Endothelial cell of hepatic sinusoid (primary cell): ENCODE measurements around the gene EIF6.

Source experiments
- in situ Hi-C: cut with HindIII; loops from 2 replicates; pipeline ENCODE4 v1.10.0; 2017; ENCODE audit warnings: low sequenced_read_pairs

EIF6 gene

DNA sequence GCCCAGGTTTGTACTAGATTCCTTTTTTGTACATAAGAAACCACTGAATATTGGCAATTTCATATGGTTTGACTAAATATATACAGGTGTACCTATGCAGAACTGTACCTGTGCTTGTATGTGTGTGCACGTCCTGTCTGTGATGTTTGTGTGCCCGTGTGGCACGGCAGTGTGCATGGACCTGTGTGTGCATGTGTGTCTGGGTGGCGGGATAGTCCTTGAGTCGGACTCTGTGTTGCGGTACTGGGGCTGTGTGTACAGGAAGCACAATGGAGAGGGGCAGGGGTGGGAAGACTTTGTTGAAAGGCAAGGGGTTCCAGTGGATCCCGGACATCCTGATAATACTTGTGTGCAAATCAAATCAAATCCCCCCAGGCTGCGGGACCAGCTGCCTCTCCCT is 11.1 kb upstream of the EIF6 start:
- in situ Hi-C loops = no loop called here

GRCh38 chr20:35295058-35295457 is 10.5 kb upstream of the EIF6 start:
- in situ Hi-C loops = no loop called here

GRCh38 chr20:35294293-35294685 is 9.7 kb upstream of the EIF6 start:
- in situ Hi-C loops = no loop called here

- in situ Hi-C loops = no loop called here
These were observed 9.0 kb upstream of the EIF6 start for GRCh38 chr20:35293303-35294292.

DNA sequence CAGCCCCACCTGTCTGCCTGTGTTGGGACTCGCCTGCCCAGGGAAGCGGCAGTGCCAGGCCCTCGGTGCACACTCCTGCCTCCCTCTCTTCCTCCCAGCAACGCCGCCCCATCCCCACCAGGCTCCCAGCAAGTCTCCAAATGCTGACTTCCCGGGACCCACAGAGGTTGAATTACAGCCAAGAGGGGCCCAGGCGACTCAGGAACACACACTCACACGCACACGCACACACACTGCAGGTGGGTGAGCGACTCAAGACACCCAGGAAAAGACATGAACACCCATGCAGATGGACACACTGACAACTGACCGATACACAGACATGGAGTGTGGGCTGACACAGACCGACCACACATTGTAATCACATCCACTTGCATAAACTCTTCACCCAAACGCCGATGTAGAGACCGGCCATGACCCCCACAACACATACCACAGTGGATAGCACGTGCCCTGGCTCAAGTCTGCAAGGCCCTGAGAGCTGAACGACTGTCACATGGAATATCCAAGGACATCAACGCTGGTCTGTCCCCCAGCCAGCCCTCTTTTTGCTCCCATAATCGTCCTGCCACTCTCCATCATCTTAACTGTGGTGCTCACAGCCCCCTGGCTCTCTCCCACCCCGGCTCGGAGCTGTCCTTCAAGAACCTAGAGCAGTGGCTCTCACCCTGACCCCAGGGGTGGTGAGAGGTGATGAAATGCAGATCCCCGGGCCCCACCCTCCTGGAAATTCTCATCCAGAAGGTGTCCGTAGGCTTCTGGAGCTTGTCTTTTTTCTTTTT is 8.1 kb upstream of the EIF6 start:
- in situ Hi-C loops = no loop called here

DNA sequence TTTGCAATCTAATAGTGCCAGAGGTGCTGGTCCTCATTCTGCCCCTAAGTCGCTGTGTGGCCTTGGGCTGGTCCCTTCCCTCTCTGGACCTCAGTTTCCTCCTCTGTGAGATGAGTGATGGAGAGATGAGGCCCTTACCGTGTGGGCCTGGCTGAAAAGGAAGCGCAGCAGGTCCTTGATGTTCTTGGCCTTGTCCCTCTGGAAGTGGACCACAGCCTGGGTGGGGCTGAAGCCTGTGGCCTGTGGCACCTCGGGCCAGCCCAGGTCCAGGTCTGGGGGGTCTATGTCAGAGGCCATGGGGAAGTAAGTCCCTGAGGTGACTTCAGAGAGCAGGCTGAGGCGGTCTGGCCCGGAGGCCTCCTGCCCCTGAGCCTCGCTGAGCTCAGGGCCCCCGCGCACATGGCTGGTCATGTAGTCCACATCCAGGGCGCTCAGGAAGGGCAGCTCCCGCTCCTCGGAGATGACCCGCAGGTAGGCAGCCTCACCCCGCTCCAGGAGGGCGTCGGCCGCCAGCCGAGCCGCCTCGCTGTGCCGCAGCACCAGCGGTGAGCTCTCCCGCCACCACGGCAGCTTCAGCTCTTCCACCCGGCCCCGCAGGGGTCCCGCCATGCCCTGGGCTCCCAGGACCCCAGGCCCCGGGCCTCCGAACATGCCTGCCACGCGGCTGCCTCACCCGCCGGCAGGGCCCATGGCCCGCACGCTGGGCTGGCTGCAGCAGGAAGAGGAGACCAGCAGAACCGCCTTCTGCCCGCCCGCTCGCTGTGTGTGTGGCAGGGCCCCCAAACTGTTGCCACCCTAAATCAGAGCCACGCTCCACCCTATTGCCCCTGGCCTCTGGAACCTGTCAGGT is 7.3 kb upstream of the EIF6 start, which contains the start of gene FAM83C:
TSS of gene FAM83C (minus strand) at position 772 of the 850 bp plus-strand sequence. CDS start at position 651, 121 bp downstream.
- in situ Hi-C loops = no loop called here

GRCh38 chr20:35290887-35291417 is 6.4 kb upstream of the EIF6 start:
- in situ Hi-C loops = no loop called here

- in situ Hi-C loops = no loop called here
These were observed 5.8 kb upstream of the EIF6 start for GRCh38 chr20:35290186-35290886.

DNA sequence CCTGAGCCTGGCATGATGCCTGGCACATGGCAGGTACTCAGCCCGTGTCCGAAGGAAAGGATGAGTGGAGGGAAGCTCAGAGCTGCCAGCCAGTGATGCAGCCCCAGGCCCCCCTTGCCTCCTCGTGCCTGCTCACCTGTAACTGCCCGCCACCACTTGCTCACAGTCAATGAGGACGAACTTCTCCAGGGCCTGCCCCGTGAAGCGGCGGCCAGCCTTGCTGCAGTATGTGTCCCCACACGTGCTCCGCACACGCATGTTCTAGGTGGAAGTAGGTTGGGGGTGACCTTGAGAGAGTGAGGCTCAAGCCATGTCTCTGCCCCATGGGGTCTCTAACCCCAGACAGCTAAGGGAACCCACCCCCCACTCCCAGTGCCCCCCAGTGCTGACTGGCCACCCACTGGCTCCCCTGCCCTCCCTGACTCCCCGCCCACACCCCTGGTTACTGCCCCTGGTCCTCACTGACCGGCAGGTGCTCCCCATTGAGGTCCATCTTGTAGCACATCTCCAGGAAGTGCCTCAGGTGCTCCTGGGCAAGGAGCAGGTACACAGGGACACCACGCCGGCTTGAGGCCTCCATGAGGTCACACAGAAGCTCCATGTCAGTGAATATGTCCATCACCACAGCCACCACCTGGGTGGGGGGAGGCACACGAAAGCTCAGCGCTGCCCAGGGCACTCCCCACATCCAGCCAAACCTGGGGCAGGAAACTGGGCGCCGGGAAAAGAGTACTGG is 3.9 kb upstream of the EIF6 start:
- in situ Hi-C loops = no loop called here

GRCh38 chr20:35287509-35288324 is 3.1 kb upstream of the EIF6 start:
- in situ Hi-C loops = no loop called here

GRCh38 chr20:35286899-35287508 is 2.4 kb upstream of the EIF6 start:
- in situ Hi-C loops = no loop called here

- in situ Hi-C loops = no loop called here
These were observed 1.7 kb upstream of the EIF6 start for GRCh38 chr20:35286077-35286898.

- in situ Hi-C loops = no loop called here
These were observed 1.2 kb upstream of the EIF6 start for GRCh38 chr20:35285806-35286076.

GRCh38 chr20:35284992-35285805 is 627 bp upstream of the EIF6 start:
- in situ Hi-C loops = no loop called here

GRCh38 chr20:35283441-35284266 is 918 bp downstream of the EIF6 start:
- in situ Hi-C loops = no loop called here
